ENCODE data around the gene CSRP1. TPM values are rescaled to one million over a fixed set of nuclear protein-coding genes. Genes with fewer than 3 reads are reported as not detected.
"Not testable (repeated sequence)": the region's sequence is repeated elsewhere in the genome, so short reads cannot be mapped to it uniquely, and the experiment has no call there.

Gene CSRP1
- polyA plus RNA-seq, 1 donor = 37.0 TPM

DNA sequence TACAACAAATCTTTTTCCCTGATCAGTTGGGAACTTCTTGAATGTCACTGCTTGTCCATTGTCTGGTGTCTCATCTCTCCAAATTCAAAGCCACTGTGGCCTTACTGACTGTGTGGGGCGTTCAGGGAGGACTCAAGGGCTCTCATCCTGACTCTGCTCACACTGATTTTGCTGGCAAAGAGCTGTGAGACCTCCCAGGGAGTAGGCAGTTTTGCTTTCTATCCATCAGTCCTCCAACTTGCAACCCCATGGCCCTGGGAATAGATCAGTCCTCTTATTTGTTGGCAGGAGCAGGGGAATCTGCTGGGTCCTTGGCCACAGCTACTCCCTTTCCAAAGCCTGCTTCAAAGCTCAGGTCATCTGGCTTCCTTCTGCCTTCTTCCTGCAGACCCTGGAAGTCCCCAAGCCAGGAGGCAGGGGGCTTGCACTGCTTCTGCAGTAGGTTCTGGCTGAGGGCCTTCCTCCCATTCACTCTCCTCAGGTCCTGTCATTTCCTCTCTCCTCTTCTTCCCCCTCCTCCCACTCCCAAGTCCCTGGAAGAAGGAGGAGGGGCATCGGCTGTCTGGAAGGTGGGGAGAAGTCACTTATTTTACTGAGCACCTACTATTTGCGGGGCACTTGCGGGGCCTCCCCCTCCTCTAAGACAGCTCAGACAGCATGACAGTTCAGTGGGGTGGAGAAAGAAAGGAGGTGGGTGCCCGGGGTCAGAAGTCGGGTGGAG is 31.1 kb upstream of the CSRP1 start:
- no peak for DNase-seq

DNA sequence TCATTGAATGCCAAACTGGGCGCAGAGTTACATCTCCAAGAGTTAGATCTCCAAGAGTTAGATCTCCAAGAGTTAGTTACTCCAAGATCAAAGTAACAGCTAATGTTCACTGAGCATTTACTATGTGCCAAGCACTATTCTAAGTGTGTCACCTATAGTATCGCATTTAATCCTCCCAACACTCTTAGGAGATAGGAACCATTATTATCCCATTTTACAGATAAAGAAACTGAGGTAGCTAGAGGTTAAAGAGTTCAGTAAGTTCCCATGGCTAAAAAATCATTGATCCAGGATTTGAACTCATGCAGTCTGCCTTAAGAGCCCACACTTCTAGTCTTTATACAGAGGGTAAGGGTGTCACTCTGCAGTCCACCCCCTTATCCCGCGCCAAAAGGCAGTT is 30.5 kb upstream of the CSRP1 start:
- no peak for DNase-seq

DNA sequence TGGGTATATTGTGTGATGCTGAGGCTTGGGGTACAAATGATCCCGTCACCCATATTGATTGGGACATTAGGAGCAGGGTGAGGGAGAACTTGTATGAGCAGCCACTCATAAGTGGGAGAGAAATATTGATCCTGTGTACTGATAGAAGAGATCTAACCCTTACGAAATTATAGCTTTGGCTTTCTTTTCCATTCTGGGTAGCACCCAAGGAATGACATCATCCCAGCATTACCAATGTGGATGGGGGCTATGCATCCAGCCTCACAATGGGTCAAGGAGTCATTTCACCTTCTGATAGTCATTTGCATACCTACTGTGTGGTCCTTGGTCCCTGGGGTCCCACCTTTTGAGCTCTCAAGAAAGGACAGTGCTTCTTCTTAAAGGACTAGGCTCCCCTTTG is 30.1 kb upstream of the CSRP1 start:
- no peak for DNase-seq

DNA sequence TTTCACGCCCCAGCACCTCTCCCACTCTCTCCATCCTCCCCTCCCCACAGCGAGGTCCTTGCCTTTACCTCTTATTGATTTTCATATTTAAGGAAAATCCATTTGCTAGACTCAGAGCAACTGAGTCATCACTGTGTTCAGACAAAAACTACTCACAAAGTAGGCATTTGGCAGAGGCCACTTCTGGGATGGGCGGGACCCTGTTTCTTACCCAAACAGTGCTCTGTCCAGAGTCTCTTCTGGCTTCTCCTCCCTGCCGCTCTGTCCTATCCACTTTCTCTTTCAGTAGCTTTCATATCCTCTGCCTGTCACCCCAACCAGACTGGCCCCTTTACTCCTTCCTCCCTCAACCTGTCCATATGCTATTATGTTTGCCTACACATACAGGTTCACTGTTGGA is 29.6 kb upstream of the CSRP1 start:
- DNase-seq = no peak

DNA sequence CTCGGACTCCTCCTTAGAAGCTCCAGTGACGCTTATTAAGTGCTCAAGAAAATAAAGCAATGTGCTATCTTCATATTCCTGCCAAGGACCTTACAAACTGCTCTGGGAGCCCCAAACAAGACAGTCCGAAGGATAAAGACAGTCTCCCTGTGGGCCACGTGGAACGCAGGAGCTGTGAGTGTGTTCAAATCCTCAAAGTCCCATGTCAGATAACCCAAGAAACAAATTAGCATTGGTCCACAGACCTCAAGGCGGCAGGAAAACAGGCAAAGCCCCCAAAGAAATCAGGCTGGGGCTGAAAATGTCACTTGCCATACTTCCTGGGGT is 29.0 kb upstream of the CSRP1 start:
- no peak for DNase-seq

DNA sequence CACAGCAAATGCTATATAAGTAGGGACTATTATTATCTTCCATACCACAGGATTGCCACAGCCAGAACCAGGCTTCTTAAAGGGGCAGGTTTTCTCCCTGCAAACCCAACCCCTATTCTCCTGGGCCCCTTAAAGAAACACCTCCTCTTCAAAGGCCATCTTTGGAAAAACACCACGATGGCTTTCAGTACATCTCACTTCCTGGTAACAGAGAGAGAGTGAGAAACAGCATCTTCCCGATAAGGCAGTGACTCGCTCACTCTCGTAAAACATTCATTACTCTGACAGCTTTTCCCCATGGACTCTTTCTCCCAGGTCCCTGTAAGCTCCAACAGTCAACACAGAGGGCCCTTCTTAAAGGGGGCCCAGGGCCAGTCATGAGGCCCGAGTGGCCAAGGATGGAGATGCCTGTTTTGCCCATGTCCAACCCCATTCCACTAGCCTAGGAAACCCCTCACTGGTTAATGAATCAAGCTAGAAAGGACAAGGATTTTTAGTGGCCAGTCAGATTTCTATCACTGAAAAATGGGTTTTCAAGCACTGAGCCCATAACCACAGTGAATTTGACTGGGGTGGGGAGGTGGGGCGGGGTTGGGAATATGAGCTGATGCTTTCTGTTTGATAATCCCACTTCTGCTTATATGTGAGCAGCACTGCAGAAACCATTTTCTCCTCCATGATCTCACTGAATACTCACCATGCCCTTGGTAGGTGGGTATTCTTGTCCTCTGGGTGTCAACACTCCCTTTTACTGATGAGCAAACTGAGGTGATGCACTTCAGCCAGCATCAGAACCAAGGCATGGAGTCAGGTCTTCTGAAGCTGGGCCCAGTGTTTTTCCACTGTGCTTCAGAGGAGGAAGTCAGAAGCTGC is 28.4 kb upstream of the CSRP1 start:
- DNase-seq = no peak

DNA sequence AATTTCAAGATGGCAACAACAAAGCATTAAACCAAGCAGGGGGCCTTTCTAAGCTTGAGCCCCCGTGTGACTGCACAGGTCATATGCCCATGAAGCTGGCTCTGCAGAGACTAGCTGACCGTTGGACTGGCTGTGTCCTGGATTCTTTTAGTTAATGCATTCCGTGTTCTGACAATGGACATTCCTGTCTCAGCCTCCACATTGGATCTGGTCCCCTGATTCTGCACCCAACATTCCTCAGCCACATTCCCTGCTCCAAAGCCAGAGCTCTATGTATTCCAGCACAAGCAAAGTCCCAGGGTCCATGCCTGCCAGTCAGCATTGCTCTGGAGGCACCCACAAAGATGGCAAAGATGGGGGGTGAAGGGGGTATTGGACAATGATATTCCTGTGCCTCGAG is 26.9 kb upstream of the CSRP1 start:
- DNase-seq = no peak

DNA sequence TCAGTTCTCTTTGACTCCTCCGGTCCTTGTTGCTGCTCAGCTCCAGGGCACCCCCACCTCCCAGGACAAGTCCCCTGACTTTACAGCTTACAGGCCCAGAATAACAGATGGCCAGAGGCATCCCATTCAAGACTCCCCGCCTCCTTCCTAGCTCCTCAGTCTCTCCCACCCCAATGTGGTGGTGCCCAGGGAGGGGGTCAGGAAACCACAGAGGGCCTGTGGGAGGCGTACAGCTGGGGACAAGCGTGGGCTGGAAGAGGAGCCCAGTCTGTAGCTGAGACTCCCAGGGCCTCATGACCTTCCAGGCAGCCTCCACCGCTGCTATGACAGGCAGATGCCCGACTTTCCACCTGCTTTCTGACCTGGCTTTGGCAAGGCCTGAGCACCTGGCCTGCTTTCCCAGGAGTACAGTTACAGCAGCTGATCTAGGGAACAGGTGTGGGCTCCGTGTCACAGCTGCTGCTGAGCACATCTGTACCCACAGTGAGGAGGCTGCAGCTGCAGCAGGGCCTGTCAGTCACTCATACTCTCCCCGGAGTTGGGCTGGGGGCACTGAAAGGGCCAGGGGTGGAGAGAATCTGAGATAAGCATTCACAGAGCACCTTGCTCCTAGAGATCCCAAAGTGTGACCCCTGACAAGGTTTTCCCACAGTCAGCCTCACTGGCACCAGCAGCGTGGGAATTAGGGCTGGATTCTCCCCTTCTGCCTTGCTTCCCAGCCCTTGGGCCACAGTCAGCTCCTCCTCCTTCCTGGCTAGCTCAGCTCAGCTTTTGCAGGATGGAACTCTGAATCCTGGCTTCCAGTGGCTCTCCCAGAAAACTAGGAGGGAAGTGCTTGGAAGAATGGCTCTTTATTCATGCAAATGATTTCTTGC is 24.9 kb upstream of the CSRP1 start:
- DNase-seq = peak; percentile 78

DNA sequence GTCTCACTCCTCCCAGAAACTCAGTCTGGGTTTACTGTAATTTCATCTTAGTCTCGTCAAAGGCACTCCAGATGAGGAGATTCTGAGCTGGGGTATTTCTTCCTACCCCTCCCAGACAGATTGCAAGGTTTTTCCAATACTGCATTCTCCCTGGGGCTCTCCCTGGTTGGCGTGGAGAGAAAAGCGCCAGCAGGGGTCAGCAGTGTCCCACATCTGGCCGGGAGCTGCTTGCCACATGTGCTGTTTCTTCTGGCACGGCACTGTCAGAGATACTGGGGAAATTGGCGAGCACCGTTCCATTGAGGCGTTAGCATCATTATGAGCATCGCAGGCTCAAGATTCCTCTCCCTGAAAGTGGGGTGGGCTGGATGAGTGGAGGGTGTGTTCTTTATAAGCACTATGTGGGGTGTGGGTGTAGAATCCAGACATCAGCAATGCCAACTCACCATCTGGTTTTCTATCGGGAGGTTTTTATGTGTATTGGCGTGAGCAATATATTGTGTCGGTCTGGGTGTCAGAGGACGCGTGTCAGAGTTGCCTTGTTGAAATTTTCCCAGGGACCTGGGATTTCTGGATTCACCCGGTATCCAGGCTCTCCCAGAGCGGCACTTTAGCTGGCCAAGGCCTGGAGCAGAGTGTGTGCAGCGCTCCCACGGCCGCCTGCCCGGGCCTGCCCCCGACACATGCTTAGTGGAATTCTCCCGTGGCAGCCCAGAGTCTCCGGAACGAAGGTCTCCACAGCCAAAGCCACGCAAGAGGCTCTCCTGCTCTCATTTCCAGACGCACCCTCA is 24.0 kb upstream of the CSRP1 start:
- peak; percentile 94 for DNase-seq

DNA sequence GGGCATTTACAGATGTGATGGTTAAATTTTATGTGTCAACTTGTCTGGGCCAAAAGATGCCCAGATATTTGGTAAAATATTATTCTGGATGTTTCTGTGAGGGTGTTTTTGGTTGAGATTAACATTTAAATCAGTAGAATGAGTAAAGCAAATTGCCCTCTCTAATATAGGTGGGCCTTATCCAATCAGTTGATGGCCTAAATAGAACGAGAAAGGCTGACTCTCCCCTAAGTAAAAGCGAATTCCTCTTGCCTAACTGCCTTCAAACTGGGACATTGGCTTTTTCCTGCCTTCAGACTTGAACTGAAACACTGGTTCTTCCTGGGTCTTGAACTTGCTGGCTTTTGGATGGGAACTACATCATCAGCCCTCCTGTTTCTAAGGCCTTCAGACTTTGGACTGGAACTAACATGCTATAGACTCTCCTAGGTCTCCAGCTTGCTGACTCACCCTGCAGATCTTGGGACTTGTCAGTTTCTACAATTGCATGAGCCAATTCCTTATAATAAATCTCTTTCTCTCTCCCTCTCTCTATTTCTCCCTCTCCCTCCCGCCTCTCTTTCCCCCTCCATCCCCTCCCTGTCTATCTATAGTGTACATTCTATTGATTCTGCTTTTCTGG is 21.8 kb upstream of the CSRP1 start:
- DNase-seq = no peak

DNA sequence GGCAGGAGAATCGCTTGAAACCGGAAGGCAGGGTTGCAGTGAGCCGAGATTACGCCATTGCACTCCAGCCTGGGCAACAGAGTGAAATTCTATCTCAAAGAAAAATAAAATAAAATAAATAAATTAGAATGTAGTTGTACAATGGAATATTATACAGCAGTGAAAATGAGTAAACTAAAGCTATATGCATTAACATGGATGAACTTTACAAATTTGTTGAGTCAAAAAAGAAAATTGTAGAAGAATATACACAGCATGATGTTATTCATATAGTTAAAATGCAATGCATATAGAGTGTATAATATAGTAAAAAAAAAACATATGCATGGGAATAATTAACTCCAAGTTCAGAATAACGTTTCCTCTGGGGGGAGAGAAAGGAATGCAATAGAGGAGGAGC is 21.0 kb upstream of the CSRP1 start:
- DNase-seq = no peak

DNA sequence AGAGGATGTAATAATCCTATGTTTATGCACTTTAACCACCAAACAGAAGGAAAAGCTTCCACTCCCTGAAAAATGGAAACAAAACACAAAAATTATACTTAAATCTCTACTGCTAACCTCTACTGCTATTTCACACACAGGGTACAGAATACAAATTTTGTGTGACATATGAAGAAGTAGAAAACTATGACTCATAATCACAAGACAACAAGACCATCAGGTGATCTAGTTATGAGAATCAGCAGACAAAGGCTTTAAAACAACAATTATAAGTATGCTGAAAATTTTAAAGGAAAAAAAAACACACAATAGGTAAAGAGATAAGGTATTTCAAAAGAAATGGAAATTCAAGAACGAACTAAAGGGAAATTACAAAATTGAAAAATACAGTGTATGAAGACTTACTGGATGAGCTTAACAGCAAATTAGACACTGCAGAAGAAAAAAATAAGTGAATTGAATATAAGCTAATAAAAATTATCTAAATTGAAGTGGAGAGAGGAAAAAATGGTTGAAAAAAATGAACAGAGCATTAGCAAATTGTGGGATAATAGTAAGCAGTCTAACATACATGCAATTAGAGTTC is 18.4 kb upstream of the CSRP1 start:
- no peak for DNase-seq

DNA sequence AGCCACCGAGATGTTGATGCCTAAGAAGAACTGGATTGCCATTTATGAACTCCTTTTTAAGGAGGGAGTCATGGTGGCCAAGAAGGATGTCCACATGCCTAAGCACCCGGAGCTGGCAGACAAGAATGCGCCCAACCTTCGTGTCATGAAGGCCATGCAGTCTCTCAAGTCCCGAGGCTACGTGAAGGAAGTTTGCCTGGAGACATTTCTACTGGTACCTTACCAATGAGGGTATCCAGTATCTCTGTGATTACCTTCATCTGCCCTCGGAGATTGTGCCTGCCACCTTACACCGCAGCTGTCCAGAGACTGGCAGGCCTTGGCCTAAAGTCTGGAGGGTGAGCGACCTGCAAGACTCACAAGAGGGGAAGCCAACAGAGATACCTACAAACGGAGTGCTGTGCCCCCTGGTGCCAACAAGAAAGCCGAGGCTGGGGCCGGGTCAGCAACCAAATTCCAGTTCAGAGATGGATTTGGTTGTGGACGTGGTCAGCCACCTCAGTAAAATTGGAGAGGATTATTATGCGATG is 13.2 kb upstream of the CSRP1 start:
- not testable (repeated sequence) for DNase-seq

DNA sequence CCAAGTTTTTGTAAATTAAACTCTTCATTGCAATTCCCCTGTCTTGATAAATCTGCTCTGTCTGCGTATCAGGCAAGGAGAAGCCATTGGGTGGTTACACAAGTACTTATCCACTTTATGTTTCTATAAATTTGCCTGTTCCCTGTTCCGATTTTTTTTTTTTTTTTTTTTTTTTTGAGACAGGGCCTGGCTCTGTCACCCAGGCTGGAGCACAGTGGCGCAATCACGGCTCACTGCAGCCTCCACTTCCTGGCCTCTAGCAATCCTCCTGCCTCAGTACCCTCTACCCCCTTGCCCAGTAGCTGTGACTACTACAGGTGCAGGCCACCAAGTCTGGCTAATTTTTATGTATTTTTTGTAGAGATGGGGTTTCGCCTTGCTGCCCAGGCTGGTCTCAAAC is 11.1 kb upstream of the CSRP1 start:
- no peak for DNase-seq

DNA sequence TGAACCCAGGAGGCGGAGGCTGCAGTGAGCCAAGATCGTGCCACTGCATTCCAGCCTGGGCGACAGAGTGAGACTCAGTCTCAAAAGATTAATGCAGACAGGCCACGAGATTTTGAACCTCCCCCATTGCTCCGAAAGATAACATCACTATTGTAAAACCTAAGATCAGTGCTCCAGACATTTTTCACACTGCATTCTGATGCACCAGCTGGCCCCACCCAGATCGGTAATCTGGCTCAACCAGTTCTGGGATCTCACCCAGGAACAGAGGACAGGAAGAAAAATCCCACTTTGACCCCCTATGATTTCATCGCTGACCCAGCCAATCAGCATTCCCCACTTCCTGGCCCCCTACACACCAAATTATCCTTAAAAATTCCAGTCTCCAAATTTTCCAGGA is 10.7 kb upstream of the CSRP1 start:
- DNase-seq = no peak

DNA sequence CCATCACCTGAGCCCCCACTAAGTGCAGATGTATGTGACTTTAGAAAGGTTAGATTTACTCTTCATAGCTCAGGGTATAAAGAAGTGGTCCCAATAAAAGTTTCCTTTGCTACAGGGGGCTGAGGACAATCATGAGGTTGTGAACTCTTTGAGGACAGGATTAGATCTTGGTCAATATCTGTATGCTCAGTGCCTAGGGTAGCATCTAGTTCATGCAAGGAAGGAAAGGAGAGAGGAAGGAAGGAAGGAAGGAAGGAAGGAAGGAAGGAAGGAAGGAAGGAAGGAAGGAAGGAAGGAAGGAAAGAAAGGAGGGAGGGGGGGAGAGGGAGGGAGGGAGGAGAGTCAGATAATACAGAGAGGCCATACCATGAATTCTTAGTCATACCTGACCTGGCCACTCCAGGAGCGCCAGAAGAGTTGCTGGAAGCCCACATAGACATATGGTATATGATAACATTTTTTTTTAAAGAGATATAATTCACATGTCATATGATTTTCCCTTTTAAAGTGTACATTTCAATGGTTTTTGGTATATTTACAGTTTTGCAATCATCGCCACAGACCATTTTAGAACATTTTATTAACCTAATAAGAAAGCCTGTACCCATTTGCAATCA is 9.7 kb upstream of the CSRP1 start:
- DNase-seq = no peak

DNA sequence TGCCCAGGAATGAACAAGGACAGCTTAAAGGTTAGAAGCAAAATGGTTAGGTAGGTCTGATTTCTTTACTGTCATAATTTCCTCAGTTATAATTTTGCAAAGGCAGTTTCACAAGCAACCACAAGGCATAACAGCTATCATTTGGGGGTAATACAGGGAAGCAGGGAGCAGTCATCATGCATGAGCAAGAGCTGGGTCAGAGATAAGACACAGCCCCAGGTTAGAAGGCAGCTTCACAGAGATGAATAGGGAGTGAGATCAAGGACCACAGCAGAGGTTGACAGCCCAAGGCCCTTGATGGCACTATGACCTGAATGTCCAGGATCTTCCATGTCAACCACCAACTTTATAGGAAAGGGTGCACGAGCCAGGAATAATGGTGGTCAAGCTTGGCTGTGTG is 9.0 kb upstream of the CSRP1 start:
- no peak for DNase-seq

DNA sequence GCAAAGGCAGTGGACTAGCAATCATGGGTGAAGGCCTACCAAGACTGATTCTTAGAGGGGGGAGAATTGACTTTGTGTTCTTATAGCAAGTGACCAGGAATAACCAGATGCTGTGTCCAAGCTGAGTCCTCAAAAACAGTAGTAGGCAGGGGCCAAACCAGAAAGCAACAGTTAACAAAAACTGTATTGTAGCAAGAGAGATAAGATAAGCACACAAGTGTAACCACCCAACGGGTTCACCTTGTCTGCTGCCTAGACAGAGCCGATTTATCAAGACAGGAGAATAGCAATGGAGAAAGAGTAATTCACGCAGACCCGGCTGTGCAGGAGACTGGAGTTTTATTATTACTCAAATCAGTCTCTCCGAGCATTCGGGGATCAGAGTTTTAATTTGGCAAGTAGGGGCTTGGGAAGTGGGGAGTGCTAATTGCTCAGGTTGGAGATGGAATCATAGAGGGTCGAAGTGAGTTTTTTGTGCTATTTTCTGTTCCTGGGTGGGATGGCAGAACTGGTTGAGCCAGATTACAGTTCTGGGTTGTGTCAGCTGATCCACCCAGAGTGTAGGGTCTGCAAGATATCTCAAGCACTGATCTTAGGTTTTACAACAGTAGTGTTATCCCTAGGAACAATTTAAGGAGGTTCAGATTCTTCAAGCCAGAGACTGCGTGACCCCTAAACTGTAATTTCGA is 8.3 kb upstream of the CSRP1 start:
- DNase-seq = no peak

DNA sequence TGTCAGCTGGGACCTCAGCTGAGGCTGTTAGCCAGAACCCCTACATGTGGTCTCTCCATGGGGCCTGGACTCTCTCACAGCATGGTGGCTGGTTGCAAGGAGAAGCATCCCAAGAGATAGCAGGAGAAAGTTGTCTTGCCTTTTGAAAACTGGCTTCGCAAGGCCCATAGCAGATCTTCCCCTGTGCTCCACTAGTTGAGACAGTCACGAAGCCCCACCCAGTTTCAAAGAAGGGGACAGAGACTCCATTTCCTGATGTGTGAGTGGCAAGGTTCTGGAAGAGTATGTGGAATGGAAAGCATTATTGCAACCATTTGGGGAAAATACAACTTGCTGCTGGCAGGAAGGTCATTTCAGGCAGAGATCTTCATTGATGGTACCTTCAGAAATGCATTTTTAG is 7.5 kb upstream of the CSRP1 start:
- no peak for DNase-seq

Data from hindlimb muscle (tissue), 1 donor.